Mucosa of descending colon (tissue), 3 donors: ENCODE measurements around the gene AMACR. TPM values are rescaled to one million over a fixed set of nuclear protein-coding genes. Genes with fewer than 3 reads are reported as not detected.

Experiments used
- ATAC-seq: fragments of 200-7000 bp; cut with Tn5 transposase; one replicate; pipeline ENCODE4 v1.9.1; 2020; ENCODE audit warnings: mild to moderate bottlenecking, moderate library complexity
- DNase-seq, 3 donors: peaks; one replicate each; pipeline ENCODE4 v3.0.0-alpha.2; 2020
- H3K36me3 ChIP-seq: fragments of 200-600 bp; one replicate; pipeline ENCODE4 v1.8.0; 2021; ENCODE audit warnings: low read depth, mild to moderate bottlenecking
- H3K4me1 ChIP-seq: fragments of 200-600 bp; one replicate; pipeline ENCODE4 v1.8.0; 2021; ENCODE audit warnings: low read depth, mild to moderate bottlenecking
- H3K4me3 ChIP-seq: fragments of 200-600 bp; one replicate; pipeline ENCODE4 v1.8.0; 2021; ENCODE audit warnings: mild to moderate bottlenecking
- H3K9me3 ChIP-seq: fragments of 200-600 bp; one replicate; pipeline ENCODE4 v1.8.0; 2021; ENCODE audit warnings: mild to moderate bottlenecking
- CTCF ChIP-seq: fragments of 200-600 bp; IDR thresholded peaks from one replicate; pipeline ENCODE4 v1.8.0; 2022; ENCODE audit warnings: antibody characterized with exemption, mild to moderate bottlenecking
- intact Hi-C, 2 donors: fragments of 100-400 bp; cut with DNase I in 1 of 2; cut with micrococcal nuclease in 1 of 2; formaldehyde crosslinking; loops; one replicate each; pipeline versions ENCODE4 v1.11.0 to v1.11.1; 2022; cut with DNase I, micrococcal nuclease
- total RNA-seq, 3 donors: library from RNA; stranded (reverse); fragmentation: NEBNext Ultra II Directional in 2 of 3; extraction: Animal tissue kit (Norgen Biotek cat#: 25700) in 2 of 3; gene quantifications; one replicate each; pipeline versions ENCODE4 v1.2.1 to v1.2.4, GENCODE V29; 2021 to 2023
- donor health status: DM: no; HTN: no; CAD: no; lungs with moderate emphysema.
- donor health status: DM: no; HTN: no; CAD: no.
- donor health status: DM: no; HTN: yes; CAD: no.

AMACR gene
- total RNA-seq, 3 donors from 2014 or later = 36.3 to 111 (median 75.3) TPM

- Histone ChIP-seq H3K36me3 (no peaks in the 10 kb centered on the region), H3K4me3 (no peak overlapping the region), H3K9me3 (no peaks in the 10 kb centered on the region), H3K4me1 (no peaks in the 10 kb centered on the region)
- DNase-seq (no peak), ATAC-seq (no peak)
- TF ChIP-seq CTCF = no peak
- intact Hi-C loops = no loop called here
Observed at GRCh38 chr5:34053571-34054399, 45.9 kb upstream of the AMACR start.

GRCh38 chr5:34053133-34053532 lies 45.3 kb upstream of the AMACR start:
- Histone ChIP-seq H3K36me3 (no peaks in the 10 kb centered on the region), H3K9me3 (no peaks in the 10 kb centered on the region), H3K4me1 (no peaks in the 10 kb centered on the region), H3K4me3 (no peak overlapping the region)
- no peak for TF ChIP-seq CTCF
- no peak for ATAC-seq
- no peak for DNase-seq
- intact Hi-C loops = no loop called here

- no peak for TF ChIP-seq CTCF
- Histone ChIP-seq H3K4me1 (no peaks in the 10 kb centered on the region), H3K36me3 (no peaks in the 10 kb centered on the region), H3K9me3 (no peaks in the 10 kb centered on the region), H3K4me3 (no peak overlapping the region)
- no peak for ATAC-seq
- no peak for DNase-seq
- intact Hi-C loops = no loop called here
Observed at GRCh38 chr5:34051374-34051980, 43.6 kb upstream of the AMACR start.

GRCh38 chr5:34047774-34048572 lies 40.1 kb upstream of the AMACR start:
- Histone ChIP-seq H3K4me1 (no peaks in the 10 kb centered on the region), H3K4me3 (no peak overlapping the region), H3K9me3 (no peaks in the 10 kb centered on the region), H3K36me3 (no peaks in the 10 kb centered on the region)
- no peak for DNase-seq
- ATAC-seq = no peak
- TF ChIP-seq CTCF = no peak
- intact Hi-C loops = no loop called here

- Histone ChIP-seq H3K4me3 (no peak overlapping the region), H3K4me1 (no peaks in the 10 kb centered on the region), H3K9me3 (no peaks in the 10 kb centered on the region), H3K36me3 (no peaks in the 10 kb centered on the region)
- intact Hi-C loops = no loop called here
- ATAC-seq (no peak), DNase-seq (no peak)
- TF ChIP-seq CTCF = no peak
Observed at GRCh38 chr5:34047143-34047542, 39.3 kb upstream of the AMACR start.
